Stimulated activated naive CD4-positive, alpha-beta T cell (primary cell): ENCODE results near the gene AQP12A.
A peak's percentile ranks its signal among the peaks of the same experiment; 100 is the strongest.
"Not testable (repeated sequence)": the region's sequence is repeated elsewhere in the genome, so short reads cannot be mapped to it uniquely, and the experiment has no call there.

Experiments used
- DNase-seq, 6 experiments: peaks; one replicate each; lab custom pipeline; 2025; lab: John Stamatoyannopoulos, UW

AQP12A gene

GRCh38 chr2:240691631-240692420 lies at the start of gene AQP12A:
Gene AQP12A, plus strand, starts transcription at chr2:240691866. Its CDS starts 48 bp downstream, at chr2:240691914.
- DNase-seq, result not testable (repeated sequence)

GRCh38 chr2:240642061-240642805 lies 49.4 kb upstream of the AQP12A start:
- DNase-seq, result no peak

GRCh38 chr2:240642806-240643092 lies 48.9 kb upstream of the AQP12A start:
- no peak for DNase-seq

- no peak for DNase-seq
Observed at GRCh38 chr2:240643093-240643810, 48.4 kb upstream of the AQP12A start.

- DNase-seq, result no peak
Observed at GRCh38 chr2:240643811-240644150, 47.9 kb upstream of the AQP12A start.

GRCh38 chr2:240644171-240644651 lies 47.5 kb upstream of the AQP12A start:
- DNase-seq, result no peak

- DNase-seq, result no peak
Observed at GRCh38 chr2:240644859-240645301, 46.8 kb upstream of the AQP12A start.

- DNase-seq, result no peak
Observed at GRCh38 chr2:240645346-240645745, 46.3 kb upstream of the AQP12A start.

- DNase-seq, result no peak
Observed at GRCh38 chr2:240645801-240646175, 45.9 kb upstream of the AQP12A start.

GRCh38 chr2:240646176-240646899 lies 45.3 kb upstream of the AQP12A start:
- DNase-seq, result peak in 2 of 6 experiments; percentile 30 to 38

- DNase-seq, result no peak
Observed at GRCh38 chr2:240646900-240647502, 44.7 kb upstream of the AQP12A start.

GRCh38 chr2:240647503-240648154 lies 44.0 kb upstream of the AQP12A start:
- DNase-seq, result no peak

GRCh38 chr2:240648155-240648649 lies 43.5 kb upstream of the AQP12A start:
- no peak for DNase-seq

GRCh38 chr2:240648650-240649275 lies 42.9 kb upstream of the AQP12A start:
- DNase-seq, result no peak

- DNase-seq, result no peak
Observed at GRCh38 chr2:240649331-240649730, 42.3 kb upstream of the AQP12A start.

- DNase-seq, result no peak
Observed at GRCh38 chr2:240650254-240650965, 41.3 kb upstream of the AQP12A start.

- DNase-seq, result no peak
Observed at GRCh38 chr2:240651185-240651584, 40.5 kb upstream of the AQP12A start.

- DNase-seq, result no peak
Observed at GRCh38 chr2:240655931-240656886, 35.5 kb upstream of the AQP12A start.

GRCh38 chr2:240659883-240660282 lies 31.8 kb upstream of the AQP12A start:
- not testable (repeated sequence) for DNase-seq
